ENCODE measurements around the gene DMRT2.

DNA sequence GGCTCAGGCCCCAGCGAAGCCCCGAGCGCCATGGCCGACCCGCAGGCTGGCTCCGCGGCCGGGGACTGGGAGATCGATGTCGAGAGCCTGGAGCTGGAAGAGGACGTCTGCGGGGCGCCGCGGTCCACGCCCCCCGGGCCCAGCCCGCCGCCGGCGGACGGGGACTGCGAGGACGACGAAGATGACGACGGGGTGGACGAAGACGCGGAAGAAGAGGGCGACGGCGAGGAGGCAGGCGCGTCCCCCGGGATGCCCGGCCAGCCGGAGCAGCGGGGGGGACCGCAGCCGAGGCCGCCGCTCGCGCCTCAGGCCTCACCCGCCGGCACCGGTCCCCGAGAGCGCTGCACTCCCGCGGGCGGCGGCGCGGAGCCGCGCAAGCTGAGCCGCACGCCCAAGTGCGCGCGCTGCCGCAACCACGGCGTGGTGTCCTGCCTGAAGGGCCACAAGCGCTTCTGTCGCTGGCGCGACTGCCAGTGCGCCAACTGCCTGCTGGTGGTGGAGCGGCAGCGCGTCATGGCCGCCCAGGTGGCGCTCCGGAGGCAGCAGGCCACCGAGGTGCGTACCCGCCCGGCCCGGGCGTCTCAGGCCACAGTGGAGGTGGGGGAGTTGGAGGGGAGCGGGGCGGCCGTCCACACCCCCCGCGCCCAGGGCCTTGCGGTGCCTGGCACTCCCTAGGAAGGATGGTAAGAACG, 1.6 kb downstream of the DMRT2 start:
- no peak for TF ChIP-seq YY1 (IDR thresholded peaks at IDR 0.05; ENCODE audit: low read depth)
- no peak for TF ChIP-seq NFIC (IDR thresholded peaks at IDR 0.05)
- TF ChIP-seq EGR1 (IDR thresholded peaks at IDR 0.05) = no peak
- TF ChIP-seq TAF1 (IDR thresholded peaks at IDR 0.05; ENCODE audit: low read depth) = no peak
- no peak for TF ChIP-seq TCF12 (IDR thresholded peaks at IDR 0.05; ENCODE audit: low read depth)
- TF ChIP-seq, protein P1, sequence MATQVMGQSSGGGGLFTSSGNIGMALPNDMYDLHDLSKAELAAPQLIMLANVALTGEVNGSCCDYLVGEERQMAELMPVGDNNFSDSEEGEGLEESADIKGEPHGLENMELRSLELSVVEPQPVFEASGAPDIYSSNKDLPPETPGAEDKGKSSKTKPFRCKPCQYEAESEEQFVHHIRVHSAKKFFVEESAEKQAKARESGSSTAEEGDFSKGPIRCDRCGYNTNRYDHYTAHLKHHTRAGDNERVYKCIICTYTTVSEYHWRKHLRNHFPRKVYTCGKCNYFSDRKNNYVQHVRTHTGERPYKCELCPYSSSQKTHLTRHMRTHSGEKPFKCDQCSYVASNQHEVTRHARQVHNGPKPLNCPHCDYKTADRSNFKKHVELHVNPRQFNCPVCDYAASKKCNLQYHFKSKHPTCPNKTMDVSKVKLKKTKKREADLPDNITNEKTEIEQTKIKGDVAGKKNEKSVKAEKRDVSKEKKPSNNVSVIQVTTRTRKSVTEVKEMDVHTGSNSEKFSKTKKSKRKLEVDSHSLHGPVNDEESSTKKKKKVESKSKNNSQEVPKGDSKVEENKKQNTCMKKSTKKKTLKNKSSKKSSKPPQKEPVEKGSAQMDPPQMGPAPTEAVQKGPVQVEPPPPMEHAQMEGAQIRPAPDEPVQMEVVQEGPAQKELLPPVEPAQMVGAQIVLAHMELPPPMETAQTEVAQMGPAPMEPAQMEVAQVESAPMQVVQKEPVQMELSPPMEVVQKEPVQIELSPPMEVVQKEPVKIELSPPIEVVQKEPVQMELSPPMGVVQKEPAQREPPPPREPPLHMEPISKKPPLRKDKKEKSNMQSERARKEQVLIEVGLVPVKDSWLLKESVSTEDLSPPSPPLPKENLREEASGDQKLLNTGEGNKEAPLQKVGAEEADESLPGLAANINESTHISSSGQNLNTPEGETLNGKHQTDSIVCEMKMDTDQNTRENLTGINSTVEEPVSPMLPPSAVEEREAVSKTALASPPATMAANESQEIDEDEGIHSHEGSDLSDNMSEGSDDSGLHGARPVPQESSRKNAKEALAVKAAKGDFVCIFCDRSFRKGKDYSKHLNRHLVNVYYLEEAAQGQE (IDR thresholded peaks at IDR 0.05; ENCODE audit: low read depth) = no peak
- TF ChIP-seq CREB1 (IDR thresholded peaks at IDR 0.05; ENCODE audit: low read depth) = no peak
- TF ChIP-seq EP300 (IDR thresholded peaks at IDR 0.05; ENCODE audit: borderline replicate concordance) = no peak
- TF ChIP-seq, protein P2, sequence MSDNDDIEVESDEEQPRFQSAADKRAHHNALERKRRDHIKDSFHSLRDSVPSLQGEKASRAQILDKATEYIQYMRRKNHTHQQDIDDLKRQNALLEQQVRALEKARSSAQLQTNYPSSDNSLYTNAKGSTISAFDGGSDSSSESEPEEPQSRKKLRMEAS (IDR thresholded peaks at IDR 0.05) = no peak
- TF ChIP-seq TEAD4 (IDR thresholded peaks at IDR 0.05) = no peak
- TF ChIP-seq, protein P3, sequence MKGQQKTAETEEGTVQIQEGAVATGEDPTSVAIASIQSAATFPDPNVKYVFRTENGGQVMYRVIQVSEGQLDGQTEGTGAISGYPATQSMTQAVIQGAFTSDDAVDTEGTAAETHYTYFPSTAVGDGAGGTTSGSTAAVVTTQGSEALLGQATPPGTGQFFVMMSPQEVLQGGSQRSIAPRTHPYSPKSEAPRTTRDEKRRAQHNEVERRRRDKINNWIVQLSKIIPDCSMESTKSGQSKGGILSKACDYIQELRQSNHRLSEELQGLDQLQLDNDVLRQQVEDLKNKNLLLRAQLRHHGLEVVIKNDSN (IDR thresholded peaks at IDR 0.05) = no peak
